Mucosa of rectum (tissue), 2 donors: ENCODE measurements around the gene SUMO4.

Source experiments
- H3K27ac ChIP-seq, 2 donors: one replicate each; pipeline ENCODE4 v1.7.0; 2013; ENCODE audit warnings: inconsistent platforms in 2 of 2, low read depth in 2 of 2, low read length in 2 of 2
- H3K27me3 ChIP-seq, 2 donors: one replicate each; pipeline ENCODE4 v1.7.0; 2013; ENCODE audit warnings: low read length in 2 of 2; ENCODE audit not compliant: control insufficient read depth in 2 of 2, insufficient read depth in 2 of 2
- H3K36me3 ChIP-seq, 2 donors: one replicate each; pipeline ENCODE4 v1.7.0; 2013; ENCODE audit warnings: low read length in 2 of 2; ENCODE audit not compliant: control insufficient read depth in 2 of 2, insufficient read depth in 2 of 2
- H3K4me1 ChIP-seq, 2 donors: one replicate each; pipeline ENCODE4 v1.7.0; 2013; ENCODE audit warnings: low read length in 2 of 2, mild to moderate bottlenecking in 1 of 2; ENCODE audit not compliant: control insufficient read depth in 2 of 2, insufficient read depth in 2 of 2
- H3K4me3 ChIP-seq, 2 donors: one replicate each; pipeline ENCODE4 v1.7.0; 2013; ENCODE audit warnings: low read length in 2 of 2
- H3K9ac ChIP-seq, 2 donors: one replicate each; pipeline ENCODE4 v1.7.0; 2013; ENCODE audit warnings: low read length in 2 of 2, low read depth in 1 of 2, mild to moderate bottlenecking in 1 of 2
- H3K9me3 ChIP-seq, 2 donors: one replicate each; pipeline ENCODE4 v1.7.0; 2013; ENCODE audit warnings: low read length in 2 of 2; ENCODE audit not compliant: control insufficient read depth in 2 of 2
- donor health status: healthy.
- donor health status: Normal muscosa, but diverticular disease.

SUMO4 gene

GRCh38 chr6:149449831-149450678 lies 50.0 kb downstream of the SUMO4 start:
- Histone ChIP-seq H3K9ac (peak overlapping the region; percentile 52 to 82), H3K36me3 (peaks cover 0 to 5% of the 10 kb centered on the region in 2 donors), H3K27me3 (no peaks in the 10 kb centered on the region), H3K9me3 (no peaks in the 10 kb centered on the region), H3K4me3 (peak overlapping the region; percentile 67 to 72), H3K27ac (peak overlapping the region; percentile 83 to 84), H3K4me1 (peaks cover 36 to 46% of the 10 kb centered on the region in 2 donors)
